ENCODE results near the gene EPHB1.

Gene EPHB1

DNA sequence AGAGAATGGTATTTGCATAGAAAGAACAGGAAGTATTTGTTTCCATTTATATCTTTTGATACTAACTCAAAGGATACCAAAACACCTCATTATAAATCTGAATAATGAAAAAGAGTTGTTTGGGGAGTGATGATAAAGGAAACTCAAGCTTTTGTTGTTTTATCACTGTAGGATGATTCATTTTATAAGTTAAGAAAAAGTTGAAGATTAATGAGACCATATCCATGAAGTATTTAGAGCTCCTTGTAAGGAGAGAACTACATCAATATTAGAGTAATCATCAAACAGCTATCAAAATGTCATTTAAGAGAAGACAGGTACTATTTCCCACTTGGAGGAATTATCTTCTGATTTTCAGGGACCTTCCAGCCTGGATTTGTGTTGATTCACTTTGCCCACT, 92.5 kb downstream of the EPHB1 start:
- H3K27me3 ChIP-seq (ENCODE audit: control insufficient read depth, insufficient read depth, low read length) = peaks cover 23% of the 10 kb centered on the region

DNA sequence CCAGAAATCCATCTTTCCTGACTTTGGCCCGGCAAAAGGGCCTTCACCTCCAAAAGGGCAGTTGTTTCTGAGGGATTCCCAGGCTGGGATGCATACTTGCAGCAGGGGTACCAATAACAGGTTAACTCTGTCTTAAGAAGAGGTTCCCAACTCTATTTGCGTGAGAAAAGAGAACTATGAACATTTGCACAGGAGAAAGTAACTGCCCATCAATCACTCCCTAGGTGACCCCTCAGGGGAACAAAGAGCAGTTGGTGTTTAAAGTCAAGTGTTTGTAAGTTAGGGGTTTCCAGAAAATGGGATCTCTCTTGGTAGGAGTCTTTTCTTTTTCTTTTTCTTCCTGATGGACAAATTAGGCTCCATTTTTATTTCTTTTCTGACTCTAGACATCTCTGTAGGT, 97.3 kb downstream of the EPHB1 start:
- H3K9me3 ChIP-seq (ENCODE audit: control insufficient read depth, low read depth, low read length) = no peaks in the 10 kb centered on the region
- H3K4me3 ChIP-seq (ENCODE audit: low read length) = no peak overlapping the region
- peaks cover 59% of the 10 kb centered on the region for H3K27me3 ChIP-seq (ENCODE audit: control insufficient read depth, insufficient read depth, low read length)
- peaks cover 15% of the 10 kb centered on the region for H3K4me1 ChIP-seq (ENCODE audit: control insufficient read depth, low read depth, low read length)
- no peaks in the 10 kb centered on the region for H3K36me3 ChIP-seq (ENCODE audit: control insufficient read depth, low read depth, low read length)
- H3K27ac ChIP-seq (ENCODE audit: low read length) = no peak overlapping the region
- H3K9ac ChIP-seq (ENCODE audit: low read length) = no peak overlapping the region

More for the DNA sequence above, 92.5 kb downstream of the EPHB1 start:
- H3K36me3 ChIP-seq (ENCODE audit: control insufficient read depth, low read depth, low read length) = no peaks in the 10 kb centered on the region
- H3K4me1 ChIP-seq (ENCODE audit: control insufficient read depth, low read depth, low read length) = peaks cover 7% of the 10 kb centered on the region
- no peak overlapping the region for H3K9ac ChIP-seq (ENCODE audit: low read length)
- no peak overlapping the region for H3K27ac ChIP-seq (ENCODE audit: low read length)
- H3K9me3 ChIP-seq (ENCODE audit: control insufficient read depth, low read depth, low read length) = no peaks in the 10 kb centered on the region
- no peak overlapping the region for H3K4me3 ChIP-seq (ENCODE audit: low read length)

DNA sequence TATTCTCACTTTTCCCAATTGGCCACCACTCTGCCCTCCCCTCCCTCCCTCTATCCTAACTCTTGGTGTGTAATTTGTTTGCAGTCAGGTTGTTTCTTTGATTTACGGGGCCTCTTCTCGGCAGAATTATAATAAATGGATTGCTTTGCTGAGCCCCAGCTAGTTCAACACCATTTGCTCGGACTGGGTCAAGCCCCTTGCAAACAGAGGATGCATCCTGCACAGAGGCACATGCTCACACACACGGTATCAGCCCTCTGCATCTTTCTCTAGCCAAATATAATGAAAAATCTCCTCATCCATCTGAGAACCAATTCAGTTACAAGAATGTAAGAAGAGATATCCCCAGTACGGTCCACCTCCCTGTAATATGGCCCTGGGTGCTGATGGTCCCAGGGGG, 97.7 kb downstream of the EPHB1 start:
- peaks cover 59% of the 10 kb centered on the region for H3K27me3 ChIP-seq (ENCODE audit: control insufficient read depth, insufficient read depth, low read length)
- H3K27ac ChIP-seq (ENCODE audit: low read length) = no peak overlapping the region
- H3K9me3 ChIP-seq (ENCODE audit: control insufficient read depth, low read depth, low read length) = no peaks in the 10 kb centered on the region
- no peaks in the 10 kb centered on the region for H3K36me3 ChIP-seq (ENCODE audit: control insufficient read depth, low read depth, low read length)
- no peak overlapping the region for H3K9ac ChIP-seq (ENCODE audit: low read length)
- peaks cover 15% of the 10 kb centered on the region for H3K4me1 ChIP-seq (ENCODE audit: control insufficient read depth, low read depth, low read length)
- H3K4me3 ChIP-seq (ENCODE audit: low read length) = no peak overlapping the region

DNA sequence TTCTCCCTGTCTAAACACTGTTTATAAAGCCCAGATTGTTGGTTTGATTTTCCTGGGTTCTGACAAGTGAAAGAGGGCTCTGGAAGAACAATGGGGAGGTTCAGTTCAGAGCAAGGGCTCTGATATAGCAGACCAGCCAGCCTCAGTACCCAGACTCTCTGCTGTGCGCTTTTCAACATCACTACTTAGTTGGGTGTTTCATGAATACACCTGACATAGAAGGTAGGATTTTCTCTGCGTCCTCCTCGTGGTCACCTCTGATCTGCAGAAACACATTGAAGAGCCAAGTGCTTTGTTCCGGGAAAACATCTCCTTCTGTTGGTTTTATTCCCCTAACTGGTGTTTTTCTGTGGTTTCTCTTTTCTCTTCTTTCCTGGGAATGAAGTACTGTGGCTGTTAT, 99.5 kb downstream of the EPHB1 start:
- H3K27me3 ChIP-seq (ENCODE audit: control insufficient read depth, insufficient read depth, low read length) = peaks cover 59% of the 10 kb centered on the region
- H3K9me3 ChIP-seq (ENCODE audit: control insufficient read depth, low read depth, low read length) = no peaks in the 10 kb centered on the region
- no peak overlapping the region for H3K4me3 ChIP-seq (ENCODE audit: low read length)
- no peak overlapping the region for H3K9ac ChIP-seq (ENCODE audit: low read length)
- no peaks in the 10 kb centered on the region for H3K36me3 ChIP-seq (ENCODE audit: control insufficient read depth, low read depth, low read length)
- H3K4me1 ChIP-seq (ENCODE audit: control insufficient read depth, low read depth, low read length) = peaks cover 15% of the 10 kb centered on the region
- no peak overlapping the region for H3K27ac ChIP-seq (ENCODE audit: low read length)

DNA sequence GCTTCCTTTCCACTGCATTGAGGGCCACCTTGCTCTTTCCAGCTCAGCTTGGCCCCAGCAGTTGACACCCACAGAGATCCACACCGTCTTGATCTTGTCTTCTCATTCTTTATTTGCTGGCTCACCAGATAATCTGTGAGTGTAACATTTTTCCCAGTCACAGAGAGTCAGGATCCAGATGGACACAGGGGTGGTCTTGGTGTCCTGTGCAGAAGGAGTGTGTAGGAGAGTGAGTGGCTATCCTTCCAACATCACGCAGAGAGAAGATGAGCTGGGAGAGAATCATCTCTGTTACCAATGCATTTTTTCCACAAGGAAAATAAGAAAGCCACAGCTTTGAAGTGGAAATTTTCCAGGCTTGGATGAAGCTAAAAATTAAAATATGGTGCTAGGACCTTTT, 100.1 kb downstream of the EPHB1 start:
- Histone ChIP-seq H3K4me3 (ENCODE audit: low read length) (no peak overlapping the region), H3K9me3 (ENCODE audit: control insufficient read depth, low read depth, low read length) (no peaks in the 10 kb centered on the region), H3K27me3 (ENCODE audit: control insufficient read depth, insufficient read depth, low read length) (peaks cover 57% of the 10 kb centered on the region), H3K27ac (ENCODE audit: low read length) (no peak overlapping the region), H3K36me3 (ENCODE audit: control insufficient read depth, low read depth, low read length) (no peaks in the 10 kb centered on the region), H3K4me1 (ENCODE audit: control insufficient read depth, low read depth, low read length) (peaks cover 15% of the 10 kb centered on the region), H3K9ac (ENCODE audit: low read length) (no peak overlapping the region)

- Histone ChIP-seq H3K36me3 (ENCODE audit: control insufficient read depth, low read depth, low read length) (no peaks in the 10 kb centered on the region), H3K27me3 (ENCODE audit: control insufficient read depth, insufficient read depth, low read length) (peaks cover 47% of the 10 kb centered on the region), H3K27ac (ENCODE audit: low read length) (no peak overlapping the region), H3K4me3 (ENCODE audit: low read length) (no peak overlapping the region), H3K9ac (ENCODE audit: low read length) (no peak overlapping the region), H3K4me1 (ENCODE audit: control insufficient read depth, low read depth, low read length) (peaks cover 15% of the 10 kb centered on the region), H3K9me3 (ENCODE audit: control insufficient read depth, low read depth, low read length) (no peaks in the 10 kb centered on the region)
These were observed 101.1 kb downstream of the EPHB1 start for GRCh38 chr3:134896141-134896540.

- no peak overlapping the region for H3K27ac ChIP-seq (ENCODE audit: low read length)
- H3K36me3 ChIP-seq (ENCODE audit: control insufficient read depth, low read depth, low read length) = no peaks in the 10 kb centered on the region
- H3K9ac ChIP-seq (ENCODE audit: low read length) = no peak overlapping the region
- H3K9me3 ChIP-seq (ENCODE audit: control insufficient read depth, low read depth, low read length) = no peaks in the 10 kb centered on the region
- H3K4me3 ChIP-seq (ENCODE audit: low read length) = no peak overlapping the region
- H3K27me3 ChIP-seq (ENCODE audit: control insufficient read depth, insufficient read depth, low read length) = peaks cover 42% of the 10 kb centered on the region
- peaks cover 18% of the 10 kb centered on the region for H3K4me1 ChIP-seq (ENCODE audit: control insufficient read depth, low read depth, low read length)
These were observed 101.6 kb downstream of the EPHB1 start for GRCh38 chr3:134896696-134897095.

- Histone ChIP-seq H3K4me3 (ENCODE audit: low read length) (no peak overlapping the region), H3K4me1 (ENCODE audit: control insufficient read depth, low read depth, low read length) (peaks cover 12% of the 10 kb centered on the region), H3K9me3 (ENCODE audit: control insufficient read depth, low read depth, low read length) (no peaks in the 10 kb centered on the region), H3K36me3 (ENCODE audit: control insufficient read depth, low read depth, low read length) (no peaks in the 10 kb centered on the region), H3K9ac (ENCODE audit: low read length) (no peak overlapping the region), H3K27me3 (ENCODE audit: control insufficient read depth, insufficient read depth, low read length) (peaks cover 36% of the 10 kb centered on the region), H3K27ac (ENCODE audit: low read length) (no peak overlapping the region)
These were observed 102.5 kb downstream of the EPHB1 start for GRCh38 chr3:134897391-134898141.

- Histone ChIP-seq H3K36me3 (ENCODE audit: control insufficient read depth, low read depth, low read length) (no peaks in the 10 kb centered on the region), H3K27me3 (ENCODE audit: control insufficient read depth, insufficient read depth, low read length) (peaks cover 30% of the 10 kb centered on the region)
These were observed 103.2 kb downstream of the EPHB1 start for GRCh38 chr3:134898181-134898754.

DNA sequence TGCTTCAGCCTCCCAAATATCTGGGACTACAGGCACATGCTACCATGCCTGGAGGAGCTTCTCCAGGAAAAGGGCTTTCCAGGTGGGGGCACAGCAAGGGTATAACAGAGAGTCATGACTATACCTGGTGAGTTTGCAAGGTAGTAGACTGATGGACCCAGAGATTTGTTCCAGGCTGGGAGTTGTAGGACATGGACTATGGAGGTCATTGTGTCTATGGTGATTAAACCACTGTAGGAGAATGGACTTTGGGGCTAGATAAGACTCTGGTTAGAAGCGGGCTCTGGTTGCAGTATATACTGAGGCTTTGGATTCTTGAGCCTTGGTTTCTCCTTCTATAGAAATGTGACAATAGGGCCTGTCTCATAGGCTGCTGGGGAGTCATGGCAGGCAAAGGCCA, 104.7 kb downstream of the EPHB1 start:
- H3K36me3 ChIP-seq (ENCODE audit: control insufficient read depth, low read depth, low read length) = no peaks in the 10 kb centered on the region
- H3K27ac ChIP-seq (ENCODE audit: low read length) = no peak overlapping the region
- H3K4me1 ChIP-seq (ENCODE audit: control insufficient read depth, low read depth, low read length) = peaks cover 5% of the 10 kb centered on the region
- H3K9ac ChIP-seq (ENCODE audit: low read length) = no peak overlapping the region
- peaks cover 14% of the 10 kb centered on the region for H3K27me3 ChIP-seq (ENCODE audit: control insufficient read depth, insufficient read depth, low read length)
- no peak overlapping the region for H3K4me3 ChIP-seq (ENCODE audit: low read length)
- no peaks in the 10 kb centered on the region for H3K9me3 ChIP-seq (ENCODE audit: control insufficient read depth, low read depth, low read length)

More at GRCh38 chr3:134898181-134898754, 103.2 kb downstream of the EPHB1 start:
- Histone ChIP-seq H3K27ac (ENCODE audit: low read length) (no peak overlapping the region), H3K9me3 (ENCODE audit: control insufficient read depth, low read depth, low read length) (no peaks in the 10 kb centered on the region), H3K4me3 (ENCODE audit: low read length) (no peak overlapping the region), H3K9ac (ENCODE audit: low read length) (no peak overlapping the region), H3K4me1 (ENCODE audit: control insufficient read depth, low read depth, low read length) (peaks cover 5% of the 10 kb centered on the region)

GRCh38 chr3:134900482-134900881, 105.4 kb downstream of the EPHB1 start:
- Histone ChIP-seq H3K27me3 (ENCODE audit: control insufficient read depth, insufficient read depth, low read length) (peaks cover 7% of the 10 kb centered on the region), H3K9ac (ENCODE audit: low read length) (no peak overlapping the region), H3K4me1 (ENCODE audit: control insufficient read depth, low read depth, low read length) (peaks cover 5% of the 10 kb centered on the region), H3K4me3 (ENCODE audit: low read length) (no peak overlapping the region), H3K27ac (ENCODE audit: low read length) (no peak overlapping the region), H3K36me3 (ENCODE audit: control insufficient read depth, low read depth, low read length) (no peaks in the 10 kb centered on the region), H3K9me3 (ENCODE audit: control insufficient read depth, low read depth, low read length) (no peaks in the 10 kb centered on the region)

DNA sequence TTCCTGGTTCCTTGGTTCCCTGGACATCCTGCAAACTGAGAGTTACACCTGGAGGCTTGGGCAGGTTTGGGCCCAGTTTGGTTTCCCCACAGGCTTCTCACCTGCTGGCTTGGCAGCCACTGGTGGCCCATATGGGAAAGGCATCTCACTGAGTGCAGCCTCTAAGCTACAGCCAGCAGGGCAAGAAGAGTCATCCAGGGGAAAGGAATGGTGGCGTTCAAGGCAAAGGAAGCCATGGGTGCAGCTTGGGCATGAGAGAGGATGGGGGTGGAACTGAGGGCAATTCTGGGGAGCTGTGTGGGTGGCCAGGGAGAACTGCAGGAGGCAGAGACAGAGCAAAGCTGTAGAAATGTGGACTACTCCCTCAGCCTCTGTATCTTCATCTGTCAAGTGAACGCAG, 106.4 kb downstream of the EPHB1 start:
- H3K27ac ChIP-seq (ENCODE audit: low read length) = no peak overlapping the region
- no peaks in the 10 kb centered on the region for H3K9me3 ChIP-seq (ENCODE audit: control insufficient read depth, low read depth, low read length)
- no peak overlapping the region for H3K4me3 ChIP-seq (ENCODE audit: low read length)
- no peaks in the 10 kb centered on the region for H3K36me3 ChIP-seq (ENCODE audit: control insufficient read depth, low read depth, low read length)
- H3K9ac ChIP-seq (ENCODE audit: low read length) = no peak overlapping the region
- H3K4me1 ChIP-seq (ENCODE audit: control insufficient read depth, low read depth, low read length) = peaks cover 5% of the 10 kb centered on the region
- no peaks in the 10 kb centered on the region for H3K27me3 ChIP-seq (ENCODE audit: control insufficient read depth, insufficient read depth, low read length)
